ENCODE results near the gene GABRR2.

GABRR2 gene

GRCh38 chr6:89260832-89261231 lies 54.3 kb downstream of the GABRR2 start:
- peak overlapping the region; percentile 55 for H3K4me2 ChIP-seq (ENCODE audit: low read depth, low read length, poor library complexity, severe bottlenecking)

GRCh38 chr6:89260310-89260709 lies 54.8 kb downstream of the GABRR2 start:
- TF ChIP-seq CTCF (conservative IDR thresholded peaks at IDR 0.05; ENCODE audit: low read length): no peak
- TF ChIP-seq EZH2phosphoT487 (IDR thresholded peaks at IDR 0.05; ENCODE audit: borderline replicate concordance): no peak

More at GRCh38 chr6:89260832-89261231, 54.3 kb downstream of the GABRR2 start:
- Histone ChIP-seq H3K4me3 (ENCODE audit: low read length, poor library complexity, severe bottlenecking) (peak overlapping the region; percentile 36), H3F3A (ENCODE audit: low read depth) (no peaks in the 10 kb centered on the region), H3K9me3 (ENCODE audit: insufficient read depth, low read depth, low read length) (no peaks in the 10 kb centered on the region), H3K79me2 (ENCODE audit: insufficient read depth, low read length) (no peaks in the 10 kb centered on the region), H3K36me3 (ENCODE audit: insufficient read depth, low read length) (no peaks in the 10 kb centered on the region), H4K20me1 (ENCODE audit: insufficient read depth, low read length, poor library complexity, severe bottlenecking) (no peaks in the 10 kb centered on the region), H2AFZ (ENCODE audit: low read length) (peak overlapping the region; percentile 47), H3K9me2 (replicated peaks; ENCODE audit: low read depth, low read length) (no peaks in the 10 kb centered on the region), H3K9ac (ENCODE audit: low read depth, low read length, poor library complexity, severe bottlenecking) (peak overlapping the region; percentile 54), H3K27me3 (ENCODE audit: insufficient read depth, low read length, poor library complexity, severe bottlenecking) (no peaks in the 10 kb centered on the region), H3K4me1 (ENCODE audit: insufficient read depth, low read length, poor library complexity, severe bottlenecking) (peaks cover 26% of the 10 kb centered on the region)
- TF ChIP-seq CTCF (conservative IDR thresholded peaks at IDR 0.05; ENCODE audit: low read length) (0 out of 2 replicates have a peak, but pooled peaks have one; percentile 13), EZH2phosphoT487 (IDR thresholded peaks at IDR 0.05; ENCODE audit: borderline replicate concordance) (no peak)

DNA sequence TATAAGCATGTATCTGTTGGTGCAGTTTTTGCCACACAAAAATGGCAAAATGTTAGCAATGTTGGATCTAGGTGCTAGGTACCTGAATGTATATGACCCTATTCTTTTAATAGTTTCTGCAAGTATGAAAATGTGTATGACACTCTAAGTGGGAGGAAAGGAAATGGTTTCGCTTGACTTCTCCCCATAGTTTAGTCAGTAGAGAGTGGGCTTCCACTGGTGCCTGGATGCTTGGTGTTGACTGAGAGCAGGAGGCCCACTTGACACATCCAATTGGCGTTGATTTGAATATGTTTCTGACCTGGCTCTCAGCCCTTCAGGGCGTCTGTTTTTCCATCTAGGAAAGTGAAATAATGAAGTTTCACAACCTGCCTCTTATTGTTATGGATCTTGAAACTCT lies 56.2 kb downstream of the GABRR2 start:
- no peaks in the 10 kb centered on the region for H4K20me1 ChIP-seq (ENCODE audit: insufficient read depth, low read length, poor library complexity, severe bottlenecking)
- no peaks in the 10 kb centered on the region for H3K27me3 ChIP-seq (ENCODE audit: insufficient read depth, low read length, poor library complexity, severe bottlenecking)
- H3F3A ChIP-seq (ENCODE audit: low read depth): no peaks in the 10 kb centered on the region
- H3K36me3 ChIP-seq (ENCODE audit: insufficient read depth, low read length): no peaks in the 10 kb centered on the region
- no peak overlapping the region for H3K4me2 ChIP-seq (ENCODE audit: low read depth, low read length, poor library complexity, severe bottlenecking)
- no peak overlapping the region for H3K9ac ChIP-seq (ENCODE audit: low read depth, low read length, poor library complexity, severe bottlenecking)
- no peak overlapping the region for H2AFZ ChIP-seq (ENCODE audit: low read length)
- H3K9me2 ChIP-seq (replicated peaks; ENCODE audit: low read depth, low read length): no peaks in the 10 kb centered on the region
- peaks cover 26% of the 10 kb centered on the region for H3K4me1 ChIP-seq (ENCODE audit: insufficient read depth, low read length, poor library complexity, severe bottlenecking)
- TF ChIP-seq EZH2phosphoT487 (IDR thresholded peaks at IDR 0.05; ENCODE audit: borderline replicate concordance): no peak
- no peak for TF ChIP-seq CTCF (conservative IDR thresholded peaks at IDR 0.05; ENCODE audit: low read length)
- no peaks in the 10 kb centered on the region for H3K9me3 ChIP-seq (ENCODE audit: insufficient read depth, low read depth, low read length)
- H3K79me2 ChIP-seq (ENCODE audit: insufficient read depth, low read length): no peaks in the 10 kb centered on the region
- H3K4me3 ChIP-seq (ENCODE audit: low read length, poor library complexity, severe bottlenecking): no peak overlapping the region

More at GRCh38 chr6:89260310-89260709, 54.8 kb downstream of the GABRR2 start:
- Histone ChIP-seq H4K20me1 (ENCODE audit: insufficient read depth, low read length, poor library complexity, severe bottlenecking) (no peaks in the 10 kb centered on the region), H3K4me3 (ENCODE audit: low read length, poor library complexity, severe bottlenecking) (no peak overlapping the region), H3K4me1 (ENCODE audit: insufficient read depth, low read length, poor library complexity, severe bottlenecking) (peaks cover 26% of the 10 kb centered on the region), H3K9me2 (replicated peaks; ENCODE audit: low read depth, low read length) (no peaks in the 10 kb centered on the region), H3K4me2 (ENCODE audit: low read depth, low read length, poor library complexity, severe bottlenecking) (peak overlapping the region; percentile 55), H3K9ac (ENCODE audit: low read depth, low read length, poor library complexity, severe bottlenecking) (peak overlapping the region; percentile 54), H3F3A (ENCODE audit: low read depth) (no peaks in the 10 kb centered on the region), H3K27me3 (ENCODE audit: insufficient read depth, low read length, poor library complexity, severe bottlenecking) (no peaks in the 10 kb centered on the region), H2AFZ (ENCODE audit: low read length) (peak overlapping the region; percentile 47), H3K36me3 (ENCODE audit: insufficient read depth, low read length) (no peaks in the 10 kb centered on the region), H3K79me2 (ENCODE audit: insufficient read depth, low read length) (no peaks in the 10 kb centered on the region), H3K9me3 (ENCODE audit: insufficient read depth, low read depth, low read length) (no peaks in the 10 kb centered on the region)

Data from Loucy (cell line).